GM18502 (cell line): ENCODE results near the gene CYP2B6.
"Not testable (repeated sequence)": the region's sequence is repeated elsewhere in the genome, so short reads cannot be mapped to it uniquely, and the experiment has no call there.

Source experiments
- ATAC-seq: cut with Tn5 transposase; IDR thresholded peaks from one replicate; pipeline ENCODE4 v1.9.1; 2021; ENCODE audit warnings: mild to moderate bottlenecking; ENCODE audit not compliant: unreplicated experiment, poor library complexity

The CYP2B6 gene

DNA sequence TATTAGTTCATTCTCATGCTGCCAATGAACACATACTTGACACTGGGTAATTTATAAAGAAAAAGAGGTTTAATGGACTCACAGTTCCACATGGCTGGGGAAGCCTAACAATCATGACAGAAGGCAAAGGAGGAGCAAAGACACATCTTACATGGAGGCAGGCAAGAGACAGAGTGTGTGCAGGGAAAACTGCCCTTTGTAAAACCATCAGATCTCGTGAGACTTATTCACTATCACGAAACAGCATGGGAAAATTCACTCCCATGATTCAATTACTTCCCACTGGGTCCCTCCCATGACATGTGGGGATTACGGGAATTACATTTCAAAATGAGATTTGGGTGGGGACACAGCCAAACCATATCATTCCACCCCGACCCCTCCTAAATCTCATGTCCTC lies 11.3 kb upstream of the CYP2B6 start:
- ATAC-seq = not testable (repeated sequence)

DNA sequence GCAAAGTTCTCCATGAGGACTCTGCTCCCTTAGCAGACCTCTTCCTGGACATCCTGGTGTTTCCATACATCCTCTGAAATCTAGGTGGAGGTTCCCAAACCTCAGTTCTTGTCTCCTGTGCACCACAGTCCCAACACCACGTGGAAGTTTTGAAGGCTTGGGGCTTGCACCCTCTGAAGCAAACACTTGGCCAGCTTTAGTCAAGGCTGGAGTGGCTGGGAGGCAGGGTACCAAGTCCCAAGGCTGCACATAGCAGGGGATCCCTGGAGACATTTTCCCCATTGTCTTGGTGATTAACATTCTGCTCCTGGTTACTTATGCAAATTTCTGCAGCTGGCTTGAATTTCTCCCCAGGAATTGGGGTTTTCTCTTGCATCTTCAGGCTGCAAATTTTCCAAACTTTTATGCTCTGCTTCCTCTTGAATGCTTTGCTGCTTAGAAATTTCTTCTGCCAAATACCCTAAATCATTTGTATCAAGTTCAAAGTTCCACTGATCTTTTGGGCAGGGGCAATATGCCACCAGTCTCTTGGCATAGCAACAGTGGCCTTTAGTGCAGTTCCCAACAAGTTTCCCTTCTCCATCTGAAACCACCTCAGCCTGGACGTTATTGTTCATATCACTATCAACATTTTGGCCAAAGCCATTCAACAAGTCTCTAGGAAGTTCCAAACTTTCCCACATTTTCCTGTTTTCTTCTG lies 10.2 kb upstream of the CYP2B6 start:
- ATAC-seq = not testable (repeated sequence)

DNA sequence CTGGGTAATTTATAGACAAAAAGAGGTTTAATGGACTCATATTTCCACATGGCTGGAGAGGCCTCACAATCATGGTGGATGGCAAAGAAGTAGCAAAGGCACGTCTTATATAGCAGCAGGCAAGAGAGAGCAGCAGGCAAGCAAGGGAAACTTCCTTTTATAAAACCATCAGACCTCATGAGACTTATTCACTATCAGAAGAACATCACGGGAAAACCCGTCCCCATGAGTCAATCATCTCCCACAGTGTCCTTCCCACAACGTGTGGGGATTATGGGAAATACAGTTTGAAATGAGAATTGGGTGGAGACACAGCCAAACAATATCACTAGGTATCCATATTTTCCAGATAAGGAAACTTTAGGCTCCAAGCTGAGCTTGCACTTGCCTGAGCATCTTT lies 9.5 kb upstream of the CYP2B6 start:
- ATAC-seq = no peak

DNA sequence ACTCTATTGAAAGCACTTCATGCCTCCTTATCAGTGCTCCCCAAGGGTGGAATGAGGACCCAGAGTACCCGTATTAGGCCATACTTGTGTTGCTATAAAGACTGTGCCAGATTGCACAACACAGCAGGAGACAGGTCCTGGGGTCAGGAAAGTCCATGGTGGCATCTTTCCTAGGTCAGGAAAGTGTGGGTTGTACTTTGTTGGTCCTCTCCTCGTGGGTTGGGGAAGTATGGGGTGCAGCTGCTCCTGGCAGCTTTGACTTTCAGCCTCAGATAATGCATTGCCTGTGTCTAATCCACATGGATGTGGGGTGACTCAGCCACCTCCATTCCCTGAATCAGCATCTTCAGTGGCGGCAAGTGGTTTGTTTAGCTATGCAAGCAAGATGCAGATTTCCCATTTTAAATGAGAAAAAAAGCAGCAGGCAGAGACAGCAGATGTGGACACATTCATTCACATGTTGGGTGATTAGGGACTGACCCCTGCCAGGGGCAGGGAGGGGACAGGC lies 8.4 kb upstream of the CYP2B6 start:
- ATAC-seq = no peak

DNA sequence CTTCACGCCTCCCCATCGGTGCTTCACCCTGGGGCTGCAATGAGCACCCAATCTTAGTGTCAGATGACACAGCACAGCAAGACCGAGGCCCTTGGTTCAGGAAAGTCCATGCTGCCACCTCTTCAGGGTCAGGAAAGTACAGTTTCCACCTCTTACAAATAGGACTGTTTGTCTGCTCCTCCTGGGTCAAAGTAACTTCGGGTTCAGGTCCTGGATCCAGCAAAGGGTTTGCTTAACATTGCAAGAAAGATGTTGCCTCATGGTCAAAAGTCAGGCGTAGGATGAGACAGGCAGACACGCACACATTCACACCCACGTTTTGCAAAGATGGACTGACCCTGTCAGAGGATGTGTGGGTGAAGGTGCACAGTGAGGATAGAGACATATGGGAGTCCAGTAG lies 1.6 kb upstream of the CYP2B6 start:
- no peak for ATAC-seq

DNA sequence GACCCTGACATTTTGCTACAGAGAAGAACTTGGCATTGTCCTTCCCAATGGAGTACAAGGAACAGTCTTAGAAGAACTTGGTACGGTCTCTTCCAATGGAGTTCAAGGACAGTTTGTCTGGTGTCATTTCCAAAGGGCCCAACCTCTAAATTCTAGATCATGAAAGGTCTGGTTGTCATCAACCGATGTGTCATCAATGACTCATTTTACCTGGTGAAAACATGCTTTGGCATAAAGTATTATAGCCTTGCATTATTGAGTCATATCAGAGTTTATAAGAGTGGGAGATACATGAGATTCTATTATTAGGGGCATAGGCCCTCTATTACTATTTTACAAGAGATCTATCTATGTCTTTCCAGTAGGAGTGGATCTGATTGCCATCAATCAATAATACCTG lies 4.3 kb downstream of the CYP2B6 start:
- no peak for ATAC-seq

DNA sequence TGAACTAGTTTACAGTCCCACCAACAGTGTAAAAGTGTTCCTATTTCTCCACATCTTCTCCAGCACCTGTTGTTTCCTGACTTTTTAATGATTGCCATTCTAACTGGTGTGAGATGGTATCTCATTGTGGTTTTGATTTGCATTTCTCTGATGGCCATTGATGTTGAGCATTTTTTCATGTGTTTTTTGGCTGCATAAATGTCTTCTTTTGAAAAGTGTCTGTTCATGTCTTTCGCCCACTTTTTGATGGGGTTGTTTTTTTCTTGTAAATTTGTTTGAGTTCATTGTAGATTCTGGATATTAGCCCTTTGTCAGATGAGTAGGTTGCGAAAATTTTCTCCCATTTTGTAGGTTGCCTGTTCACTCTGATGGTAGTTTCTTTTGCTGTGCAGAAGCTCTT lies 7.9 kb downstream of the CYP2B6 start:
- ATAC-seq = not testable (repeated sequence)

DNA sequence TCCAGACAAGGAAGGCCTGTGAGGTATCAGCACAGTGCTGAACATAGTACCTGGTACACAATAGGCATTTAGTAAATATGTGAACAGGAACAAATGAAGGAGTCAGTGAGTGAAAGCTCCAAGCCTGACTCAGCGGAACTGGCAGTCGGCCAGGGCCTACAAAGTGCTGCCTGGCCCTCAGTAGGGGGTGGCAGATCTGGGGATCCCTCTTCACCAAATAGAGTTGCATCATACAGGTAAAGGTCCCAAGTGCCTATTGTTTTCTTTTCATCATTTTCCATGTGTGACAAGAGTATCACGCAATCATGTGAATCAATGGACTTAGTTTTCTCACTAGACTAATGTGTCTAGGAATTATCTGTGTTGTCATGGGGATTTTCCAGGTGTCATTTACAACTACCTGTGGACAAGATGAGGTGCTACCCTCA lies 9.2 kb downstream of the CYP2B6 start:
- no peak for ATAC-seq

DNA sequence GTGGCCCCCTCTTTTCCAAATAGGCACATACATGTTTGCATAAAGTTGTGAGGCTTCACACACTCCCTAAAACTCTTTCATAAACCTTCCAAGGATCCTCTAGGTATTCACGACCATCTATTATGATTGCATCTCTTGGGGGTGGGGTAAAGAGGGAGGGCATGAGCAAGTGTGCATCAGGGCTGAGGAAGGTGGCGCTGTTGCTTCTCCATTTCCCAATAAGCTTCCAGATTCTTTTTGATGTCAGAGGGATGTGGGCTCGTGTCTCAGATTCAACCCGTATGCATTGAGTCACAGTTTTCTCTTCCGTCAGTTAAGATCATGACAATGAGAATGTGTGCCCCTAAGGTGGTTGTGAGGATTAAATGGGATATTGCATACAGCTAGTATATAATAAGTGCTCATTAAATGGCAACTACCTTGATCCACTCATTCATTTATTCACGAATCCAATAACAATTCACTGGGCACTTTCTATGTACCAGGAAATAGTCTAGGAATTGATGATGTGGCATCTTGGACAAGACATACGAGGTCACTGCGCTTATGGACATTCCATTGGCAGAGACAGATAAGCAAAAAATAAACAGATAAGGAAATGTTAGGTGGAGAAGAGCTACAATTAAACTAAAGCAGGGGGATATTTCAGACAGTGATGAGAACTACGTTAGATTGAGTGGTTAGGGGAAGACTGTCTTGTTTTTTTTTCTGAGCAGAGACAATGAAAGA lies 10.3 kb downstream of the CYP2B6 start:
- ATAC-seq = no peak

DNA sequence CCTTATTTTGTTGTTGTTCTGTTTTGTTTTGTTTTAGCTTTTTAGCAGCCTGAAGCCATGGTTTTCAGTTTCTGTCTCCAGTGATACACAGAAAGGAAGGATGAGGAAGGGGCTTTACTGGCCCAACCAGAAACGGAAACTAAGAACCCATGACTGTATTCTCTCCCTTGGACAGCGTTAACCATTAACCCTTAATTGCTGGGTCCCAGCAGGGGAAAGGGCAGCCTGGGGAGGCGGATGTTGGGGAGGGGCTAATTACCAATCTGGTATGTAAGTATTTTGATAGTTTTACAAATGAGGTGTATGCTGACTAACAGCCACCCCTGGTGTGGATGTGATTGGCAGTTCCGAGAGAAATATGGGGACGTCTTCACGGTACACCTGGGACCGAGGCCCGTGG lies 12.6 kb downstream of the CYP2B6 start:
- not testable (repeated sequence) for ATAC-seq

DNA sequence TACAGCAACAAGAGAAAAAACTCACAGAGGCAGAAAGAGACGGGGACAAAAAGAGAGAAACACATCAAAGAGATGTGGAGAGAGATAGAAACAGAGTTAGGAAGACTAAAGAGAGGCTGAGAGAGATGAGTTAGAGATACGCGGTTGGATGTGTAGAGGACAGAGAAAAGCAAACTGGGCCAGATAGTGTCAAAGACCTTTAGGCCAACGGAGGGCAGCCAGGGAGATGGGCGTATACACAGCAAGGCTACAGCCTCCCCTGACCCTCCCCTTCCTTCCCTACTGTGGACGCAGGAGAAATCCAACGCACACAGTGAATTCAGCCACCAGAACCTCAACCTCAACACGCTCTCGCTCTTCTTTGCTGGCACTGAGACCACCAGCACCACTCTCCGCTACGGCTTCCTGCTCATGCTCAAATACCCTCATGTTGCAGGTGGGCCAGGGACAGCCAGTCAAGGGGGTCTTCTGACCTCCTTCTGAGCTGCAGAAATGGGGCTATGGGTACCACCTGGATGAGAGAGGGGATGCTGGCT lies 18.7 kb downstream of the CYP2B6 start:
- no peak for ATAC-seq

DNA sequence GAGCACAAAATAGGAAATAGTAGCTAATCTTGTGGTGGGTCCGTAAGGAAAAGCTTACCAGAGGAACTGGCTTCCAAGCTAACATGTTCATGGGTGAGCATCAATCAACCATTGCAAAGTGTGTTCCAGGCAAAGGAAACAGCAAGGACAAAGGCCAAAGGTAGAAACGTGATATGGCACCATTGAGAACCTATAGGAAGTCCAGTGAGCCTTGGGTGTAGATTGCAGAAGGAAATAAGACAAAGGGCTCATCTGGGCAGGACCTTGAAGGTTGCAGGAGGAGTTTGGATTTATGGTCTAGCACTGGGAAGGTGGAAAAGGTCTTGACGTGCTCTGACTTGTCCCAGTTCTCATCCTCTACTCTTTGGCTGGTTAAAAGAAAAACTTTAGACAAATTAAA lies 22.3 kb downstream of the CYP2B6 start:
- no peak for ATAC-seq

DNA sequence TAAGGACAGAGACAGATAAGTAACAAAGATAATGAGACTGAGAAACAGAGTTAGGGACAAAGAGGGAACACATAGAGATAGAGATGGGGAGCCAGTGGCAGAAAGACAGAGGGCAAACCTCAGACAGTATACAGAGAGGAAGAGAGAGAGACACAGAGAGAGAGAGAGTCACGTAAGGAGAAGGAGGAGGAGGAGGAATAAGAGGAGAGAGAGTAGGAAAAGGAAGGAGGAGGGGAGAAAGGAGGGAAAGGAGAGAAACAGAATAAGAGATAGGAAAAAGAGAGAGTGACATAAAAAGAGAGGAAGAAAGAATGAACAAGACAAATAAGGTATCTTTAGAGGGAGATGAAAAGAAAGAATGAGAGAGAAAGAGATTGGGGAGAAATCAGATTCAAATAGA lies 23.6 kb downstream of the CYP2B6 start:
- no peak for ATAC-seq

DNA sequence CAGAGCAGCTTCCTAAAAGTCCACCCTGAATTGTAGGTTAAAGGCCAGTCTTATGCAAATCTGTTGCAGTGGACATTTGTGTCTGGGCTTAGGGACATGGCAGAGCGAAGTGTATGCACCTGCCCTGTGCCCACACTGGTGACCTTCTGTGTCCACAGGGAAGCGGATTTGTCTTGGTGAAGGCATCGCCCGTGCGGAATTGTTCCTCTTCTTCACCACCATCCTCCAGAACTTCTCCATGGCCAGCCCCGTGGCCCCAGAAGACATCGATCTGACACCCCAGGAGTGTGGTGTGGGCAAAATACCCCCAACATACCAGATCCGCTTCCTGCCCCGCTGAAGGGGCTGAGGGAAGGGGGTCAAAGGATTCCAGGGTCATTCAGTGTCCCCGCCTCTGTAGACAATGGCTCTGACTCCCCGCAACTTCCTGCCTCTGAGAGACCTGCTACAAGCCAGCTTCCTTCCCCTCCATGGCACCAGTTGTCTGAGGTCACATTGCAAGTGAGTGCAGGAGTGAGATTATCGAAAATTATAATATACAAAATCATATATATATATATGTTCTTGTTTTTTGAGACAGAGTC lies 25.5 kb downstream of the CYP2B6 start:
- no peak for ATAC-seq

DNA sequence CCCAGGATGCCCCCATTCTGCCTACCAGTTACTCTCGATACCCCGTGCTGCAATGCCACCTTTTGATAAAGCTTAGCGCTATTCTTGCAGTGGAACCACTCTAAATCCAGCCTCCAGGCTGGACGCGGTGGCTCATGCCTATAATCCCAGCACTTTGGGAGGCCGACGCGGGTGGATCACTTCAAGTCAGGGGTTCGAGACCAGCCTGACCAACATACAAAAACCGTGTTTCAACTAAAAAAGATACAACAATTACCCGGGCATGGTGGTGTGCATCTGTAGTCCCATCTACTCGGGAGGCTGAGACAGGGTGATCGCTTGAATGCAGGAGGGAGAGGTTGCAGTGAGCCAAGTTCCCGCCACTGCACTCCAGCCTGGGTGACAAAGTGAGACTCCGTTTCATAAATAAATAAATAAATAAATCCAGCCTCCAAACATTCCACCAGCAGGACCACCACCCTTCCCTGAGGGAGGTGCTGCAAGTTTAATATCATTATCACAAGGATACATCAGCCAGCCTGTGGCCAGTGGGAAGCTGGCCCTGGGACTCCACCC lies 27.7 kb downstream of the CYP2B6 start:
- ATAC-seq = no peak

DNA sequence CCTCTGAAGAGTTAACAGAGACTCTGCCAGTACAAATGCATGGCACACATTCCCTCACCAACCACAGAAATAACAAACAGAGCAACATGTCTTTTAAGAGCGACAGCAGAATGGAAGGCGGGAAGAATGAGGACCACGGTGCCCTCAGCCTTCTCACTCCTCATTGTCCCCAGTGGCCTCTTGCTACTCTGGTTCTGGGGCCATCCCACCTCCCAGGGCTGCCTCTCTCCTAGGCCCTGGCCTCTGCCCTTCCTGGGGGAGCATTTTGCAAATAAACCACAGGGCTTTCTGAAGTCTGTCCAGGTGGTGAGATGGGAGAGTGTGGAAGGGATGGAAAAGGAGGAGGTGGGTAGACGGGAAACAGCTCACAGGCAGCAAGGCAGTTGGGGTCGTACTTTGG lies 28.3 kb downstream of the CYP2B6 start:
- ATAC-seq = no peak

DNA sequence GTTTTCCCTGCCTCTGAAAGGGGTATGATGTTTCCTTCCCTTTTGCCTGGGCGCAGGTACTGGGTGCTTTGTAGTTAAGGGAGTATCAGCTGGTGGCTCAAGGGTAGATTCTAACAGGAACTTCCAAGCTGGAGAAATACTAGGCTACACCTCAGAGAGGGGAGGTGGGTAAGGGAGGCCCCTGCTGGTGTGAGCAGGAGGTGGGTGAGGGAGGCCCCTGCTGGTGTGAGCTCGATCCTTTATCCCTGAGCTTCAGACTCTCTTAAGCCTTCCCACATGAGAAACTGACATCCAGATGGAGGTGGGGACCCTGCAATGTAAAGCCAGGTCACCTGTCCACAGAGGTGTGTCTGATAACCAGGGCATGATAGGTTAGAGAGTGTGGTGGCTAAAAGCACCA lies 32.1 kb downstream of the CYP2B6 start:
- no peak for ATAC-seq

DNA sequence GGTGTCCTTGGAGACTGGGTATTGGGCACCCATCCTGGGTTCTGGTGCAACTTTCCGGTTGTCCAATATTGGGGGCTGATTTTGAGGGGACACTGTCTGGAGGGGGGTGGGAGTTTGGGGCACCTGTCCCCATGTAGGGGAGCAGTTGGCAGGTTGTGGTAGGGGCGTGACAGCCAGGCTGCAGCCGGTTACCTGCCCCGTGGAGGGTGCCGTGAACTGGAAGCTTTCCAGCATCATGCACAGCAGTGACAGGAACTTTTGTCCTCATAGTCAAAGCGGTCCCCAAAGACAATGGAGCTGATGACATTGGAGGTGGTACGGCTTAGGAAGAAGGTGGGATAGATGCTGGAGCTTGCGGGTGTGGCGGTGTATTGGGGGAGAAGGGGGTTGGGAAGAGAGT lies 34.3 kb downstream of the CYP2B6 start:
- ATAC-seq = no peak

DNA sequence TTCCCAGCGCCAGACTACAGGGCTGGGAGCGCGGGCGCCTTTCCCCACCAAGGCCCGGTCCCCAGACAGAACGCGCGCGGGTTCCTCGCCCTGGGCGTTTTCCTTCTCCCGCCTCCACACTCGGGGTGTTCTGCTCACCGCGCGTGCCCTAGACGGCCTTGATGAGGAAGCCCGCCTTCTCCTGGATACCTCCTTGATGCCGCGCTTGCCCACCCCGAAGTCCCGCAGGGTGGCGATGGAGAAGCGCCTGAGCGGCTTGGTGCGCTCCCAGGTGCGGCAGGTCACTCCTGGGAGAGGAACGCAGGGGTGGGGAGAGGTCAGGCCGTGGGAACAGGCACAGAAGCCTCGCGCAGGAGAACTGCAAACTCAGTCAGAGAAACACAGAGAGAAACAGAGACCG lies 34.8 kb downstream of the CYP2B6 start:
- ATAC-seq = no peak

DNA sequence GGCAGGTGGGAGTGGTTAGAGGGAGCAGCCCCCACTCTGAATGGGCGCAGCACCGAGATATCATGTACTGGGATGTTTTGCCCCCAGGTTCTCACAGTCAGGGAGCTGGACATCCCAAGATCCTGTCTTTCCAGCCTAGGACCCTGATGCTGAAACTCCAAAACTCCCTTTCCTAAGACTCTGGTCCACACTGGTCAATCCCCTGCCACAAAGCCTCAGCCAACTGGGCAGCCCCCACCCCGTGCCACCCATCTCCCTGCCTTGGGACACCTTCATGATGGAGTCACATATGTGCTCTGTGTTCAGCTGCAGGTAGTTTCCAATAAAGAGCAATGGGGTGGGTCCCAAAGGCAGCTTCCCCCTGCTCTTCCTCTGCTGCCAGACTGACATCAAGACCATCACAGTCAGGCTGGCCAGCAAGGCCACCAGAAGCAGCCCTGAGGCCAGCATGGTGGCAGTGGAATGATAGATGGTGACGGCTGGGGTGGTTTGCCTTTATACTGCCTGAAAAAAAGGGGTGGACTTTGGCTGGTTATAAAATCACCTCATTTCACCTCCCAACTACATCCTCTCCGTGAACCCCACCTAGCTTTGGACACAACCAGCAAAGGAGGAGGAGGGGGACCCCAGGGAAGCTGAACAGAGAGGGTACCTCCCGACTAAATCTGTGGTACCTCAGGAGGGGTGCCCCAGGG lies 36.3 kb downstream of the CYP2B6 start:
- no peak for ATAC-seq
